IPS-20b (cell line): Measurements from ENCODE around the gene TNS3.

Experiments
- H3K27ac ChIP-seq: one replicate; pipeline ENCODE4 v1.5.1; 2013; ENCODE audit warnings: low read length
- H3K27me3 ChIP-seq: 2 replicates; pipeline ENCODE4 v1.6.1; 2013; ENCODE audit warnings: mild to moderate bottlenecking, low read length, inconsistent platforms; ENCODE audit not compliant: insufficient read depth
- H3K36me3 ChIP-seq: 2 replicates; pipeline ENCODE4 v1.6.1; 2013; ENCODE audit warnings: low read depth, mild to moderate bottlenecking, inconsistent platforms, low read length, moderate library complexity; ENCODE audit not compliant: insufficient read depth
- H3K4me1 ChIP-seq: 2 replicates; pipeline ENCODE4 v1.6.1; 2013; ENCODE audit warnings: mild to moderate bottlenecking, control low read depth, inconsistent platforms, low read length, moderate library complexity; ENCODE audit not compliant: insufficient read depth
- H3K4me3 ChIP-seq: 2 replicates; pipeline ENCODE4 v1.5.1; 2013; ENCODE audit warnings: mild to moderate bottlenecking, low read length, inconsistent platforms
- H3K9ac ChIP-seq: 2 replicates; pipeline ENCODE4 v1.6.1; 2013; ENCODE audit warnings: low read depth, mild to moderate bottlenecking, inconsistent platforms, low read length, moderate library complexity
- H3K9me3 ChIP-seq: 2 replicates; pipeline ENCODE4 v1.6.1; 2013; ENCODE audit warnings: mild to moderate bottlenecking, low read depth, low read length, inconsistent platforms; ENCODE audit not compliant: insufficient read depth

The TNS3 gene

DNA sequence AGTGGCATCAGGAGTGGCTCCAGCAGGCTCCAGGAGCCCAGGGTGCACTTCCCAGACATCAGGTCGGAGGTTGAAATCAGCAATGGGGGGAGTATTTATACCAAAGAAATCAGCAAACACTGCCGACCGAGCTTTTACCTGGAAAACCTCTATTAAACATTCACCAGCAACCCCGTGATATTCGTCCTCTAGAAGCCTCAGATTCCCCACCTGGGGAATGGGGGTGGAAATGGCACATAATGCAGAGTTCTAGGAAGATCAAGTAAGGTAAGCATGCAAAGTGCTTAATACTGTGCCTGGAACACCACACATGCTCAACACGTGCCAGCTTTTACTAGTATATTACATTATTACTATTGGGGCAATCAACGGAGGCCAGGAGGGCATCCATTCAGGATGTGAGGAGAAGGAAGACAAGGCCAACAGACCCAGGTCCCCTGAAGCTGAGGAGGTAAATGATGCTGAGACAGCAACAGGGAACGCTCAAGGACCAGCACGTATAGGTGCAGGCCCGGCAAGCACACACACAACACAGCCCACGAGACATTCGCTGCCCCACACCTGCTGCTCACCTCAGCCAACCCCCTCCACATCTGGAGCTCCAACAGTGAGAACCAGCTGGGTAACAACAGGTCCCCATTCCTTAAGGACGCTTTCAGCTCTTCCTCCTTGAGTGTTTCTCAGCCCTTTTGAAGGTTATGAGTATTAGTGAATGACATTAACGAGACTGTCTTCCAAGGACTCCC is 125.5 kb downstream of the TNS3 start:
- H3K27ac ChIP-seq, result no peak overlapping the region
- no peaks in the 10 kb centered on the region for H3K27me3 ChIP-seq
- no peak overlapping the region for H3K9ac ChIP-seq
- peaks cover 3% of the 10 kb centered on the region; the same call in 1 of the 2 replicates for H3K4me1 ChIP-seq
- H3K4me3 ChIP-seq, result no peak overlapping the region
- H3K36me3 ChIP-seq, result no peaks in the 10 kb centered on the region
- H3K9me3 ChIP-seq, result no peaks in the 10 kb centered on the region

DNA sequence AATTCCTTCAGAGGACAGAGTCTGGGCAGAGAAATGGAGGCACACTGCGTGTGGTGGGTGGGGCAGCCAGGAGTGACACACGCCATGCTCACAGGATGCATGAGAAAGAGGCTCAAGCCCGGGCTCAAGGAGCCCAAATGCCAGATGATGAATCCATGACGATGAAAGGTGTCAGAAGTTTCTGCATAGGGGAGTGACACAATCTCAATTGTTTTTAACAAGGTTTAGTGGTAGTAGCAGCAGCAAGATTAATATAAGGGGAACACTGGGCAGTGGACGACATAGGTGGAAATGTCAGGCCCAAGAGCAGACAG is 126.1 kb downstream of the TNS3 start:
- Histone ChIP-seq H3K9ac (no peak overlapping the region), H3K4me1 (peaks cover 3% of the 10 kb centered on the region; the same call in 1 of the 2 replicates), H3K27me3 (no peaks in the 10 kb centered on the region), H3K9me3 (no peaks in the 10 kb centered on the region), H3K4me3 (no peak overlapping the region), H3K27ac (no peak overlapping the region), H3K36me3 (no peaks in the 10 kb centered on the region)

DNA sequence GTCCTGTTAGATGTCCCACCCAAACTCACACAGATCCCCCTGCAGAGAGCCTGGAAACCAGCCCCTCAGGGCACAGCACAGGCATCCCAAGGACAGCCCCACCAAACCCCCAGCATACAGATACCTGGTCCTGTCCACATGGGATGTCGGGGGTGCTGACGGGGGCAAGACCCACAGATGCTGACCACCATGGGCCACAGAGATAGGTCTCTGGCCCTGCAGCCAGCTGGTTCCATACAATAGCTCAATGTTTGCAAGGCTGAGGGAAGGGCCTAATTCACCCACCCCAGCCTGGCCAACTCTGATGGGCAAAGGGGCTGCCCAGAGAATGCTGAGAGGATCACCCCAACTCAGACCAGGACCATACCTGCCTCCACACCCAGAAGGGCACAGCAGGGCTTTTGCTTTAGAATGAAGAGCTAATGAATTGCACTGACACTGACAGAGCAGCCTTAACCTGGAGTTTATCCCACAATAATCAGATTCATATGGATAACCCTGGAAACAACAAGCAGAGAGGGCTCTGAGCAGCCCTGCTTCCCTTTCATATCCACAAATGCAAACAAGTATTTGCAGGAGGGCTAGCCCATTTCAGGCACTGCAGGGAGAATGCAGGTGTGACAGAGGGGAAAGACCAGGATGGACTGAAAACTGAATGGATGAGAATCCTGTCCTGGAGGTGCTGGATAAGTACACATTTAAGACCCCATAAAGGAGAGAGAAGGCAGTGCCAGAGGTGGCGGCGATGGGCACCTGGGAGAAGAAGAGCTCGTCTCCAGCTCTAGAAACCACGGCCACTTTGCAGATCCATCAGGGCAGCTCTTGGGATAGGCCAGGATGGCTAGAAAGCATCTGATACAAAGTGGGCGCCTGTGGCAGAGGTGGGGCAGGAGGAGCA is 126.7 kb downstream of the TNS3 start:
- no peaks in the 10 kb centered on the region for H3K27me3 ChIP-seq
- H3K9ac ChIP-seq, result no peak overlapping the region
- no peak overlapping the region for H3K4me3 ChIP-seq
- no peaks in the 10 kb centered on the region for H3K9me3 ChIP-seq
- H3K4me1 ChIP-seq, result peaks cover 3% of the 10 kb centered on the region; the same call in 1 of the 2 replicates
- H3K36me3 ChIP-seq, result no peaks in the 10 kb centered on the region
- H3K27ac ChIP-seq, result no peak overlapping the region

DNA sequence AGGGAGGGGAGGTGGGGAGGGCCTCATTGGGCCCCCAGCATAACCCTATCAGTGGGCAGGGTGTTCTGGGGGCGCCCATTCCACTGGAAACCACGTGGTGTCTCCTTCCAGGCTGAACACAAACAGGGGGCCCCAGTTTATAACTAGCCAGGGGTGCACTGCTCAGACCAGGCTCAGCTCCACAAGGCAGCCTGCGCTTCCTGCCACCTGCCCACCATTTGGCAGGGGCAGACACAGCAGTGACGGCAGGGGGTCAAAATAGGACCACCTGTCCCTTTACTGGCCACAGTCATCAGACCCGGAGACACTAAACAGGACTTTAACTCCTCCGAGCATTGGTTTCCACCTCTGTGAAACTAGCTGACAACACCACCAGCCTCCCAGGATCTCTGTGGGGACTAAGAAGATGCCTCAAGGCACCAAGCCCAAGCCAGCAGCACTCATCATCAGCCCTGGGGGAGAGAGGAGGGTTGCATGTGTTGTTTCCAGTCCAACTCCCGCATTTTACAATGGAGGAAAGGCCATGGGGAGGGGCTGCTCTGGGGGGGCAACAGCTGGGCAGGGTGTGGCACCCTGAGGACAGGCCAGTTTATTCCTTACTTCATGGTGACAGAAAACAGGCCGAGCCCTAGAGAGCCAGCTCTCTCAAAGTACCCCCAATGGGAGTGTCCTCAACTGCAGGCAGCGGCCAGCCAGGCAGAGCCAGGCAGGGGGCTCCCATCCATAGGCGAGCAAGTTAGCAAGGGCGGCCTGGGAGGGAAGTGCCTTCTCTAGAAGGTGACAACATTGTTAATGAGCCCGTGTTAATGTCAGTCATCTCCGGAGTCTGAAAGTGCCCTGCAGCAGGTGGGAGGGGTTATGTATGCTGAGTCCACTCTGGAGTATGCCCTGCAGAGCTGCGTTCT is 127.6 kb downstream of the TNS3 start:
- no peak overlapping the region for H3K4me3 ChIP-seq
- H3K27me3 ChIP-seq, result no peaks in the 10 kb centered on the region
- no peak overlapping the region for H3K9ac ChIP-seq
- H3K36me3 ChIP-seq, result no peaks in the 10 kb centered on the region
- no peaks in the 10 kb centered on the region for H3K9me3 ChIP-seq
- H3K27ac ChIP-seq, result no peak overlapping the region
- peaks cover 3% of the 10 kb centered on the region; the same call in 1 of the 2 replicates for H3K4me1 ChIP-seq

DNA sequence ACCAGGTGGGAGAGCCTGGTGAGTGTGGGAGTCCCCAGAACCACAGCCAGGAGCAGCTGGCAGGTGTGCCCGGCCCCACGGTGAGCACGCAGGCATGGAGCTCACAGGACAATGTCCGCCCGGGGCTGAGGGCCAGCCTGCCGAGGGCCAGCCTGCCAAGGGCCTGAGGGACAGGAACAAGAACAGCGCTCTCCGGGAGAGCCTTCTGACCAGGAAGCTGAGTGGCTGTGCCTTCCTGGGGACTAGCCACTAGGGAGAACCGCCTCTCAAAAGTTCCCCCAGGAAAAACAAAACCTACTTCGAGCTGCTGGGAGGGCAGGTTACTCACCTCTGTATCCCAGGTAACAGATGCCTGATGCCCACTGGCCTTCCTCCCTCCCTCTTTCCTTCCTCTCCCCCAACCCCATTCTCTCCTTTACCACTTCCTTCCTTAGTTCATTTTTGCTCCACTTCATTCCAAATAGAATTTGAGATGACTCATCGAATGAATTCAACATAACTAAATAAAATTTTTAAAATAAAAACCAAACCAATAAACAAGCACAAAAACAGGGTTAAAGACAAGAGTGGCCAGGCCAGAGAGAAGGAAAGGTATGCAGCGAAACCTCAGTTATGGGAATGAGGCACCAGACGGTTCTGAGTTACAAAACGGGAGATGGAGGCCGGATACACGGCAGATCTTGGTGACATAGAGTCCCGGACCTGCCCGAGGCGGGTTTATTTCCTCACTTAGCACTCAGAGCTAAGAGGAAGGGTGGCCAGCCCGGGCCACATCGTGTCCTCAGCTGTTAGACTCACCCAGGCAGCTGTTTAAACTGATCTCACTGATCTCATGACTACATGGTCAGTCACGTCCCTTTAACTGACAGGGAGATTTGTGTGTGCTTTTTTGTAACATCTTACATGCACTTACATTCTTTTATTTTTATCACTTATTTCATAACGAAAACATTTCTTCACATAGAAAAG is 128.5 kb downstream of the TNS3 start:
- H3K9ac ChIP-seq, result no peak overlapping the region
- H3K9me3 ChIP-seq, result no peaks in the 10 kb centered on the region
- H3K4me3 ChIP-seq, result no peak overlapping the region
- H3K27ac ChIP-seq, result no peak overlapping the region
- no peaks in the 10 kb centered on the region for H3K36me3 ChIP-seq
- H3K27me3 ChIP-seq, result no peaks in the 10 kb centered on the region
- H3K4me1 ChIP-seq, result peaks cover 3% of the 10 kb centered on the region; the same call in 1 of the 2 replicates

DNA sequence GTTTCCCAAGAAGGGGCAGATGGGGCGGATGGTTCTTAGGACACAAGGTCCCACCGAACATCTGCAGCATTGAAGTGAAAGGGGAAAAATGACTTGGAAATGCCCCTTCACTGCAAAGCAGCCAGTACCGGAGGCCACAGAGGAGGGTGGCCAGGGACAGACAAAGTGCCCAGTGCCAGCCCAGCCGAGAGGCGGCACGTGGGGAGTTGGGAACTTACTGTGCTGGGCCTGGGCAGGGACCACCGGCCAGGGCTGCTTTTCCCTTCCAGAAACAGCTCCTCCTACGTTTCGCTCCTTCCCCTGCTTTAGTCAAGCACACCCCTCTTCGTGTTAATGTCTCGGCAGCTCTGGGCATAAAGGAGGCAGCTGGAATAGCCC is 129.2 kb downstream of the TNS3 start:
- H3K4me3 ChIP-seq, result no peak overlapping the region
- H3K4me1 ChIP-seq, result peaks cover 3% of the 10 kb centered on the region; the same call in 1 of the 2 replicates
- H3K9me3 ChIP-seq, result no peaks in the 10 kb centered on the region
- no peaks in the 10 kb centered on the region for H3K27me3 ChIP-seq
- no peak overlapping the region for H3K27ac ChIP-seq
- no peaks in the 10 kb centered on the region for H3K36me3 ChIP-seq
- H3K9ac ChIP-seq, result no peak overlapping the region

DNA sequence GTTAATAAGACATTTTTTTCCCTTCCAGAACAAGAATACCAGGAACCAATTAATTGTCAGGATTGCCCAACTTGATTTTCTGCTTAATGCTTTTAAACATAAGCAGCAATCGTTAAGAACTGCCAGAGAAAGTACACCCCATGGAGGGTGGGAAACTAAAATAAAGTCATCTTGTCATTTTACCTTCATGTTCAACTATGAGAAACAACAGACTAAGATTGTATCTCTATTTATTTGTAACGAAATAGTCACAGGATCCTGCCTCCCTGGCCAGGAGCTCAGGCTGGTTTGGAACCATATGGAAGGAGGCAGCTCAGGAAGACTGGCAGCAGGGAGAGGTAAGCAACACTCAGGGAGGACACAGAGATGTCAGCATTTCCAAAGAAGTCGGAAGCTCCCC is 129.6 kb downstream of the TNS3 start:
- H3K27me3 ChIP-seq, result no peaks in the 10 kb centered on the region
- H3K9ac ChIP-seq, result no peak overlapping the region
- H3K4me3 ChIP-seq, result no peak overlapping the region
- no peak overlapping the region for H3K27ac ChIP-seq
- H3K4me1 ChIP-seq, result peaks cover 3% of the 10 kb centered on the region; the same call in 1 of the 2 replicates
- no peaks in the 10 kb centered on the region for H3K9me3 ChIP-seq
- H3K36me3 ChIP-seq, result no peaks in the 10 kb centered on the region

DNA sequence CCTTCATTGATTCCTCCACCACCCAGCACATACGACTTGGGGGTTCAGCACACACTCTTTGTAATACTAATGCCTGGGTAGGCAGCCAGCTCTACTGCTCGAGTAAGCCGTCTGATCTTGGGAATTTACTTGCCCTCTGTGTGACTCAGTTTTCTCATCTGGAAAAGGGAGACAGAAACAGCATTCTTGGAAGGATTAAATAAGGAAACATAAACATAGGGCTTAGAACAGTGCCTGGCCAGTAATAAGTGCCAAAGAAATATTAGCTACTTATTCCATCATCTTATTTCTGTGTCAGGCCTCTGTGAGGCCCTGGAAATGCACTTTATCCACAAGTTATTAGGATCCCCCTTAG is 130.1 kb downstream of the TNS3 start:
- H3K27me3 ChIP-seq, result no peaks in the 10 kb centered on the region
- no peak overlapping the region for H3K9ac ChIP-seq
- no peak overlapping the region for H3K27ac ChIP-seq
- H3K4me3 ChIP-seq, result no peak overlapping the region
- no peaks in the 10 kb centered on the region for H3K9me3 ChIP-seq
- no peaks in the 10 kb centered on the region for H3K36me3 ChIP-seq
- peaks cover 3% of the 10 kb centered on the region; the same call in 1 of the 2 replicates for H3K4me1 ChIP-seq

- H3K9ac ChIP-seq, result no peak overlapping the region
- H3K9me3 ChIP-seq, result no peaks in the 10 kb centered on the region
- H3K4me3 ChIP-seq, result no peak overlapping the region
- H3K36me3 ChIP-seq, result no peaks in the 10 kb centered on the region
- H3K27me3 ChIP-seq, result no peaks in the 10 kb centered on the region
- no peak overlapping the region for H3K27ac ChIP-seq
- H3K4me1 ChIP-seq, result 0 out of 2 replicates have a peak, but pooled peaks cover 3% of the 10 kb centered on the region
These were observed 131.9 kb downstream of the TNS3 start for GRCh38 chr7:47449810-47450590.

DNA sequence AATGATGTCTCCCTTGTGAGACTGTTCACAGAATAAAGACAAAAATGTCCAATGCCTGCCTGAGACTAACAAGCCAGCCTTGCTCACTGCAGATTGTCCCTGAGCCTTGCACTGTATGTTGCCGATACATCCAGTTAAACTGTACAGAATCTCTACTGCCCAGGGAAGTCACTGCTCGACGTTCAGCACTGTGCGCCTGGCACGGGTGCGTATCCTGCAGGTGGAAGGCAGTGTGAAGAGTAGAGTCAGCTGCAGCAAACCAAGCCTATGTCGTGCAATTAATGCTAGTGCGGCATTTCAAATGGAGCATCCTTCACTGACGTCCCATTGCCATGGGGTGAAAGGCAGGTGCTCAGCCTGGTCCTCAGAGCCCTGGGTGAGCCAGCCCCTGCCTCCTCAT is 132.9 kb downstream of the TNS3 start:
- H3K27ac ChIP-seq, result no peak overlapping the region
- no peaks in the 10 kb centered on the region for H3K4me1 ChIP-seq
- H3K27me3 ChIP-seq, result no peaks in the 10 kb centered on the region
- H3K4me3 ChIP-seq, result no peak overlapping the region
- H3K9ac ChIP-seq, result no peak overlapping the region
- no peaks in the 10 kb centered on the region for H3K9me3 ChIP-seq
- H3K36me3 ChIP-seq, result no peaks in the 10 kb centered on the region
